CD4-positive, alpha-beta T cell (primary cell): ENCODE data around the gene KRTAP10-5. TPM values are rescaled to one million over a fixed set of nuclear protein-coding genes. Genes with fewer than 3 reads are reported as not detected.

Experiments used
- ATAC-seq: fragments of 200-7000 bp; cut with Tn5 transposase; one replicate; pipeline ENCODE4 v1.10.0; 2022; ENCODE audit warnings: mild to moderate bottlenecking; ENCODE audit not compliant: poor library complexity
- CTCF ChIA-PET: fragments of 350-600 bp; sonication (Branson Sonifier 250); formaldehyde crosslinking; loops from one replicate; lab custom pipeline; 2021; ENCODE audit warnings: antibody characterized with exemption, inconsistent platforms; lab: Charles Lee
- POLR2A ChIA-PET: fragments of 350-600 bp; sonication (Branson Sonifier 250); formaldehyde crosslinking; loops from one replicate; lab custom pipeline; 2021; ENCODE audit warnings: antibody characterized with exemption, inconsistent platforms; lab: Charles Lee
- DNase-seq, 14 experiments: peaks; one replicate each; pipeline ENCODE4 v3.0.0-alpha.2; 2013 to 2020; ENCODE audit warnings: mixed read lengths in 2 of 14
- H3K27ac ChIP-seq, 2 donors: one replicate each; pipeline versions ENCODE4 v1.5.1 to v1.7.0; 2013; ENCODE audit warnings: low read length in 2 of 2, low read depth in 1 of 2, mild to moderate bottlenecking in 1 of 2
- H3K27me3 ChIP-seq, 2 experiments: 1 replicate in 1 of 2; 2 replicates in 1 of 2; pipeline versions ENCODE4 v1.6.1 to v1.7.0; 2013; ENCODE audit warnings: low read length in 2 of 2, control low read depth in 1 of 2, mild to moderate bottlenecking in 1 of 2, moderate library complexity in 1 of 2; ENCODE audit not compliant: insufficient read depth in 2 of 2, control insufficient read depth in 1 of 2
- H3K36me3 ChIP-seq: one replicate; pipeline ENCODE4 v1.6.1; 2013; ENCODE audit warnings: low read length, control low read depth; ENCODE audit not compliant: insufficient read depth
- H3K4me1 ChIP-seq: one replicate; pipeline ENCODE4 v1.6.1; 2013; ENCODE audit warnings: low read length, control low read depth; ENCODE audit not compliant: insufficient read depth
- H3K4me3 ChIP-seq: one replicate; pipeline ENCODE4 v1.5.1; 2013; ENCODE audit warnings: mild to moderate bottlenecking, low read length, moderate library complexity
- H3K9me3 ChIP-seq, 2 experiments: 1 replicate in 1 of 2; 2 replicates in 1 of 2; pipeline versions ENCODE4 v1.6.1 to v1.7.0; 2013; ENCODE audit warnings: low read length in 2 of 2, mild to moderate bottlenecking in 2 of 2, control low read depth in 1 of 2, moderate library complexity in 1 of 2; ENCODE audit not compliant: control insufficient read depth in 1 of 2, insufficient read depth in 1 of 2
- H3K27ac Mint-ChIP-seq: one replicate; pipeline ENCODE4 v1.8.0; 2020; ENCODE audit warnings: mixed read lengths
- H3K27me3 Mint-ChIP-seq: one replicate; pipeline ENCODE4 v1.8.0; 2021; ENCODE audit warnings: mixed read lengths
- H3K36me3 Mint-ChIP-seq: one replicate; pipeline ENCODE4 v1.8.0; 2021; ENCODE audit warnings: low read depth, mixed read lengths
- H3K4me1 Mint-ChIP-seq: one replicate; pipeline ENCODE4 v1.8.0; 2021; ENCODE audit warnings: low read depth, mixed read lengths
- H3K4me3 Mint-ChIP-seq: one replicate; pipeline ENCODE4 v1.8.0; 2020; ENCODE audit warnings: mild to moderate bottlenecking, mixed read lengths
- H3K9me3 Mint-ChIP-seq: one replicate; pipeline ENCODE4 v1.8.0; 2020; ENCODE audit warnings: mixed read lengths
- CTCF ChIP-seq: fragments of 200-600 bp; IDR thresholded peaks from one replicate; pipeline ENCODE4 v1.8.0; 2022; ENCODE audit warnings: antibody characterized with exemption, mild to moderate bottlenecking
- intact Hi-C, 2 experiments: fragments of 100-400 bp; cut with DNase I in 1 of 2; cut with micrococcal nuclease in 1 of 2; formaldehyde crosslinking; loops; one replicate each; pipeline versions ENCODE4 v1.15.1 to v1.9.0; 2023 to 2025; cut with DNase I, micrococcal nuclease
- total RNA-seq, 174 experiments: library from RNA in 2 of 174; stranded (reverse) in 2 of 174; gene quantifications; one replicate each; pipeline ENCODE4 v1.2.3 and lab custom pipeline; 2021 to 2026

The KRTAP10-5 gene
- total RNA-seq, 2 experiments from 2014 or later: not detected

- no peak for DNase-seq
- Histone ChIP-seq H3K9me3 (peaks cover 5 to 41% of the 10 kb centered on the region in 2 experiments), H3K36me3 (no peaks in the 10 kb centered on the region), H3K4me3 (no peak overlapping the region), H3K4me1 (peaks cover 3% of the 10 kb centered on the region), H3K27ac (no peak overlapping the region), H3K27me3 (peaks cover 0 to 12% of the 10 kb centered on the region in 2 experiments)
- Mint-ChIP-seq H3K36me3 (no peaks in the 10 kb centered on the region), H3K4me1 (peaks cover 24% of the 10 kb centered on the region), H3K27ac (no peak overlapping the region), H3K9me3 (peaks cover 9% of the 10 kb centered on the region), H3K4me3 (no peak overlapping the region), H3K27me3 (peaks cover 33% of the 10 kb centered on the region)
- intact Hi-C loops: no loop called here
- ChIA-PET CTCF (no interaction called here), POLR2A (no interaction called here)
- ATAC-seq: no peak
- TF ChIP-seq CTCF: no peak
Measured at GRCh38 chr21:44582055-44582454, 1.7 kb upstream of the KRTAP10-5 start.

GRCh38 chr21:44581158-44581557, 754 bp upstream of the KRTAP10-5 start:
- H3K36me3 ChIP-seq: no peaks in the 10 kb centered on the region
- peaks cover 0 to 10% of the 10 kb centered on the region in 2 experiments for H3K27me3 ChIP-seq
- DNase-seq (no peak), ATAC-seq (no peak)
- no peak overlapping the region for H3K4me3 ChIP-seq
- H3K36me3 Mint-ChIP-seq: no peaks in the 10 kb centered on the region
- H3K9me3 ChIP-seq: peaks cover 12 to 41% of the 10 kb centered on the region in 2 experiments
- H3K27me3 Mint-ChIP-seq: peaks cover 27% of the 10 kb centered on the region
- H3K4me3 Mint-ChIP-seq: peak overlapping the region; percentile 8
- intact Hi-C loops: no loop called here
- H3K9me3 Mint-ChIP-seq: peaks cover 14% of the 10 kb centered on the region
- no peak overlapping the region for H3K27ac Mint-ChIP-seq
- H3K4me1 Mint-ChIP-seq: peaks cover 24% of the 10 kb centered on the region
- ChIA-PET POLR2A (interaction anchor here (0.6 to 1.5 kb wide), 2 partner anchors 33 to 184 kb away, joined by 3 to 6 read pairs; no protein-coding TSS in a partner anchor), CTCF (no interaction called here)
- TF ChIP-seq CTCF: no peak
- no peak overlapping the region for H3K27ac ChIP-seq
- H3K4me1 ChIP-seq: peaks cover 3% of the 10 kb centered on the region

- ChIA-PET POLR2A (no interaction called here), CTCF (no interaction called here)
- H3K27ac ChIP-seq: no peak overlapping the region
- H3K36me3 ChIP-seq: no peaks in the 10 kb centered on the region
- no peaks in the 10 kb centered on the region for H3K27me3 ChIP-seq
- H3K36me3 Mint-ChIP-seq: no peaks in the 10 kb centered on the region
- no peak for TF ChIP-seq CTCF
- H3K9me3 ChIP-seq: peaks cover 12 to 41% of the 10 kb centered on the region in 2 experiments
- DNase-seq: no peak
- intact Hi-C loops: no loop called here
- H3K4me1 Mint-ChIP-seq: peaks cover 24% of the 10 kb centered on the region
- peaks cover 3% of the 10 kb centered on the region for H3K4me1 ChIP-seq
- peak overlapping the region; percentile 20 for H3K4me3 Mint-ChIP-seq
- no peak overlapping the region for H3K4me3 ChIP-seq
- no peak overlapping the region for H3K27ac Mint-ChIP-seq
- peaks cover 17% of the 10 kb centered on the region for H3K27me3 Mint-ChIP-seq
- no peak for ATAC-seq
- peaks cover 14% of the 10 kb centered on the region for H3K9me3 Mint-ChIP-seq
Measured at GRCh38 chr21:44579833-44580144, 615 bp downstream of the KRTAP10-5 start.
